IMR-90 (cell line): ENCODE results near the gene CR1L. TPM values are rescaled to one million over a fixed set of nuclear protein-coding genes. Genes with fewer than 3 reads are reported as not detected.

Experiments
- ATAC-seq: fragments of 200-7000 bp; cut with Tn5 transposase; 2 replicates; pipeline ENCODE4 v1.9.1; 2020; ENCODE audit warnings: low read depth, mild to moderate bottlenecking, moderate library complexity
- Bru-seq: library from RNA; stranded (reverse); fragments of 400-500 nt; gene quantifications from one replicate; lab custom pipeline; 2021; lab: Mats Ljungman, UMichigan
- BruChase-seq, 2 experiments: library from RNA; stranded (reverse); fragments of 400-500 nt; gene quantifications; one replicate each; lab custom pipeline; 2021; lab: Mats Ljungman, UMichigan
- BruUV-seq: library from RNA; stranded (reverse); fragments of 400-500 nt; replicated peaks from 2 replicates; lab custom pipeline; 2021; lab: Mats Ljungman, UMichigan
- CTCF ChIA-PET: fragments of 300-600 bp; formaldehyde crosslinking; extraction: SDS; loops from one replicate; lab custom pipeline; 2021; ENCODE audit warnings: antibody characterized with exemption; lab: Yijun Ruan, JAX
- POLR2A ChIA-PET: fragments of 300-600 bp; sonication (Branson Sonifier 250); formaldehyde crosslinking; loops from one replicate; lab custom pipeline; 2022; ENCODE audit warnings: antibody characterized with exemption; ENCODE audit not compliant: unreplicated experiment; lab: Charles Lee
- DNase-seq: peaks from one replicate; pipeline ENCODE4 v3.0.0; 2013
- H2AFZ ChIP-seq: replicated peaks from 2 replicates; pipeline ENCODE3; 2013; ENCODE audit warnings: low read length, mild to moderate bottlenecking; ENCODE audit not compliant: poor library complexity
- H2AK5ac ChIP-seq: 2 replicates; pipeline ENCODE4 v1.6.1; 2013; ENCODE audit warnings: low read depth, low read length, inconsistent platforms
- H2AK9ac ChIP-seq: replicated peaks from 2 replicates; pipeline ENCODE3; 2013; ENCODE audit warnings: mild to moderate bottlenecking, low read depth, low read length, moderate library complexity; ENCODE audit not compliant: poor library complexity
- H2BK120ac ChIP-seq: 2 replicates; pipeline ENCODE4 v1.6.1; 2013; ENCODE audit warnings: low read depth, low read length, inconsistent platforms
- H2BK15ac ChIP-seq: 3 replicates; pipeline ENCODE4 v1.6.1; 2013; ENCODE audit warnings: low read depth, low read length, inconsistent platforms
- H2BK20ac ChIP-seq: 2 replicates; pipeline ENCODE4 v1.6.1; 2013; ENCODE audit warnings: low read depth, mild to moderate bottlenecking, inconsistent platforms, low read length, moderate library complexity
- H2BK5ac ChIP-seq: 2 replicates; pipeline ENCODE4 v1.6.1; 2013; ENCODE audit warnings: mild to moderate bottlenecking, low read depth, low read length, inconsistent platforms; ENCODE audit not compliant: poor library complexity, severe bottlenecking
- H3K14ac ChIP-seq: replicated peaks from 2 replicates; pipeline ENCODE4 v1.6.1; 2013; ENCODE audit warnings: low read depth, low read length, inconsistent platforms
- H3K18ac ChIP-seq: 2 replicates; pipeline ENCODE4 v1.6.1; 2013; ENCODE audit warnings: low read depth, low read length, control low read depth
- H3K23ac ChIP-seq: 2 replicates; pipeline ENCODE4 v1.6.1; 2013; ENCODE audit warnings: low read depth, low read length, inconsistent platforms
- H3K27ac ChIP-seq: 2 replicates; pipeline ENCODE4 v1.5.1; 2013; ENCODE audit warnings: mild to moderate bottlenecking, control low read depth, low read length; ENCODE audit not compliant: insufficient read depth
- H3K27me3 ChIP-seq: 2 replicates; pipeline ENCODE4 v1.6.1; 2013; ENCODE audit warnings: low read length; ENCODE audit not compliant: control insufficient read depth, insufficient read depth
- H3K36me3 ChIP-seq: 2 replicates; pipeline ENCODE4 v1.6.1; 2013; ENCODE audit warnings: low read length, mixed read lengths; ENCODE audit not compliant: control insufficient read depth, insufficient read depth
- H3K4ac ChIP-seq: 2 replicates; pipeline ENCODE4 v1.6.1; 2013; ENCODE audit warnings: low read depth, low read length, inconsistent platforms
- H3K4me1 ChIP-seq: 2 replicates; pipeline ENCODE4 v1.6.1; 2013; ENCODE audit warnings: low read length, mixed read lengths; ENCODE audit not compliant: control insufficient read depth, insufficient read depth
- H3K4me2 ChIP-seq: 2 replicates; pipeline ENCODE4 v1.6.1; 2013; ENCODE audit warnings: low read depth, mild to moderate bottlenecking, control low read depth, low read length, moderate library complexity
- H3K4me3 ChIP-seq: 2 replicates; pipeline ENCODE4 v1.5.1; 2013; ENCODE audit warnings: low read depth, mild to moderate bottlenecking, control low read depth, low read length, moderate library complexity; ENCODE audit not compliant: insufficient read depth
- H3K56ac ChIP-seq: 2 replicates; pipeline ENCODE4 v1.6.1; 2013; ENCODE audit warnings: low read length, inconsistent platforms; ENCODE audit not compliant: insufficient read depth; ENCODE audit errors: extremely low read depth
- H3K79me1 ChIP-seq, 2 experiments: 2 replicates each; pipeline ENCODE4 v1.6.1; 2013; ENCODE audit warnings: low read length in 2 of 2, inconsistent platforms in 1 of 2, low read depth in 1 of 2
- H3K9ac ChIP-seq: 2 replicates; pipeline ENCODE4 v1.6.1; 2013; ENCODE audit warnings: low read depth, low read length, control low read depth
- H3K9me1 ChIP-seq: 2 replicates; pipeline ENCODE4 v1.6.1; 2013; ENCODE audit warnings: low read length, inconsistent platforms; ENCODE audit not compliant: insufficient read depth
- H3K9me3 ChIP-seq: 2 replicates; pipeline ENCODE4 v1.6.1; 2013; ENCODE audit warnings: low read length; ENCODE audit not compliant: control insufficient read depth, insufficient read depth
- H4K20me1 ChIP-seq: 2 replicates; pipeline ENCODE4 v1.6.1; 2013; ENCODE audit warnings: low read length, inconsistent platforms; ENCODE audit not compliant: insufficient read depth
- H4K5ac ChIP-seq: 2 replicates; pipeline ENCODE4 v1.6.1; 2013; ENCODE audit warnings: mild to moderate bottlenecking, low read depth, low read length, control low read depth
- H4K8ac ChIP-seq, 2 experiments: 2 replicates each; pipeline ENCODE4 v1.6.1; 2013; ENCODE audit warnings: low read depth in 2 of 2, low read length in 2 of 2, control low read depth in 1 of 2, inconsistent platforms in 1 of 2
- H4K91ac ChIP-seq: 2 replicates; pipeline ENCODE4 v1.6.1; 2013; ENCODE audit warnings: low read depth, low read length, inconsistent platforms; ENCODE audit not compliant: insufficient read depth
- MXI1 ChIP-seq: IDR thresholded peaks from 2 replicates; pipeline ENCODE4 v1.6.1; 2012; ENCODE audit warnings: low read depth, mild to moderate bottlenecking, low read length, moderate library complexity, borderline replicate concordance
- RAD21 ChIP-seq: IDR thresholded peaks from 2 replicates; pipeline ENCODE4 v1.6.1; 2012; ENCODE audit warnings: low read length, improper control_type of control experiment
- WGBS, 2 experiments: methylation state at CpG; one replicate each; pipeline versions ENCODE4 v1.1.5 to v1.1.7; 2013; ENCODE audit warnings: missing lambda C conversion rate in 2 of 2; ENCODE audit not compliant: insufficient read length in 1 of 2; ENCODE audit errors: extremely low coverage in 2 of 2; 5-methylcytosine and 5-hydroxymethylcytosine counted together
- dilution Hi-C: fragments of 300-500 bp; cut with HindIII; formaldehyde crosslinking; loops from one replicate; pipeline ENCODE4 v1.14.3; 2018; ENCODE audit warnings: low sequenced_read_pairs; ENCODE audit not compliant: unreplicated experiment
- in situ Hi-C: fragments of 300-500 bp; cut with MboI; formaldehyde crosslinking; loops from 3 replicates; pipeline ENCODE4 v1.14.3; 2019; ENCODE audit warnings: low sequenced_read_pairs, inconsistent platforms, mixed read lengths
- intact Hi-C: fragments of 100-400 bp; cut with micrococcal nuclease; formaldehyde crosslinking; loops from 2 replicates; pipeline ENCODE4 v1.10.0; 2022
- long read RNA-seq: library from polyadenylated mRNA; unstranded; transcript quantifications from one replicate; pipeline ENCODE4 v2.0.0, GENCODE V29; 2021; ENCODE audit not compliant: unreplicated experiment
- polyA plus RNA-seq, 3 experiments: library from polyadenylated mRNA; depleted of rRNA; stranded (reverse); fragments of >200 nt; gene quantifications; 2 replicates each; pipeline ENCODE4 v1.2.3, GENCODE V29; 2012; ENCODE audit warnings: low replicate concordance in 1 of 3
- total RNA-seq: library from RNA; depleted of rRNA; stranded (reverse); fragments of >200 nt; gene quantifications from 2 replicates; pipeline ENCODE4 v1.2.3, GENCODE V29; 2012; rRNA removed
- TF ChIP-seq, protein P1 (sequence below): fragments of 150-350 bp; IDR thresholded peaks from 2 replicates; pipeline ENCODE4 v1.6.1; 2017; ENCODE audit warnings: mild to moderate bottlenecking, antibody characterized with exemption, low read length, low read depth

Gene CR1L
- total RNA-seq (not detected in 2 replicates), polyA plus RNA-seq (2012; rRNA removed) (not detected in 2 replicates), Bru-seq, nascent RNA (not detected), BruChase-seq, experiment 1, labeled RNA remaining after a 6-hour chase (percentile 1 among the genes with signal in this experiment), BruChase-seq, experiment 2, labeled RNA remaining after a 2-hour chase (not detected)
- polyA plus RNA-seq (2012; cell fraction: cytosol; rRNA removed) = not detected in 2 replicates
- not detected in 2 replicates for polyA plus RNA-seq (2012; cell fraction: nucleus; rRNA removed; ENCODE audit: low replicate concordance)
- long read RNA-seq = 0 reads

GRCh38 chr1:207644852-207645634 lies at the start of gene CR1L:
TSS of gene CR1L (plus strand) at chr1:207645133. CDS start at chr1:207645234, 101 bp downstream.
- Histone ChIP-seq H3K9me1 (no peaks in the 10 kb centered on the region), H3K14ac (no peak within 1 kb of the TSS), H3K9me3 (no peaks in the 10 kb centered on the region), H3K27me3 (peaks cover 19% of the 10 kb centered on the region), H4K91ac (no peak within 1 kb of the TSS), H3K9ac (no peak within 1 kb of the TSS), H3K4me3 (peak within 1 kb of the TSS; percentile 45), H2AFZ (peak within 1 kb of the TSS; percentile 93), H3K4ac (no peak within 1 kb of the TSS), H4K20me1 (no peaks in the 10 kb centered on the region), H4K5ac (no peak within 1 kb of the TSS), H3K23ac (no peak within 1 kb of the TSS), H3K79me1 (no peaks in the 10 kb centered on the region), H2BK120ac (no peak within 1 kb of the TSS), H3K27ac (no peak within 1 kb of the TSS), H3K4me1 (no peaks in the 10 kb centered on the region), H2AK9ac (no peak within 1 kb of the TSS), H3K56ac (no peak within 1 kb of the TSS), H2AK5ac (no peak within 1 kb of the TSS), H3K4me2 (peak within 1 kb of the TSS; percentile 76), H2BK20ac (no peak within 1 kb of the TSS), H3K36me3 (no peaks in the 10 kb centered on the region), H2BK5ac (no peak within 1 kb of the TSS), H3K18ac (no peak within 1 kb of the TSS), H2BK15ac (no peak within 1 kb of the TSS), H4K8ac (no peak within 1 kb of the TSS)
- ATAC-seq (peak; percentile 100), DNase-seq (peak; percentile 27)
- POLR2A ChIA-PET = no interaction called here
- WGBS, 2 experiments = 1% methylated on average over 28 of the region's 65 CpGs; no CpG with 5 or more reads in 1 of the 2 experiments
- BruUV-seq = no TSS peak
- intact Hi-C loops (no loop called here), in situ Hi-C loops (no loop called here), dilution Hi-C loops (no loop called here)
- peak; percentile 93 for TF ChIP-seq MXI1
- TF ChIP-seq, protein P1, sequence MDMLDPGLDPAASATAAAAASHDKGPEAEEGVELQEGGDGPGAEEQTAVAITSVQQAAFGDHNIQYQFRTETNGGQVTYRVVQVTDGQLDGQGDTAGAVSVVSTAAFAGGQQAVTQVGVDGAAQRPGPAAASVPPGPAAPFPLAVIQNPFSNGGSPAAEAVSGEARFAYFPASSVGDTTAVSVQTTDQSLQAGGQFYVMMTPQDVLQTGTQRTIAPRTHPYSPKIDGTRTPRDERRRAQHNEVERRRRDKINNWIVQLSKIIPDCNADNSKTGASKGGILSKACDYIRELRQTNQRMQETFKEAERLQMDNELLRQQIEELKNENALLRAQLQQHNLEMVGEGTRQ = 0 out of 2 replicates have a peak, but pooled peaks have one; percentile 4
- TF ChIP-seq RAD21 = no peak
- CTCF ChIA-PET = no interaction called here
